ENCODE data around the gene SMIM17.

SMIM17 gene

GRCh38 chr19:56639217-56639616 lies 3.7 kb upstream of the SMIM17 start:
- no peak for DNase-seq (ENCODE audit: low spot score)
- in situ Hi-C loops (cut with MboI; ENCODE audit: low pct_unique_long_range_greater_than_20kb, low sequenced_read_pairs, unreplicated experiment) = no loop called here
- TF ChIP-seq CTCF (IDR thresholded peaks at IDR 0.05; ENCODE audit: extremely low read depth, insufficient read depth, missing control alignments) = no peak

GRCh38 chr19:56643460-56643955 lies 549 bp downstream of the SMIM17 start:
- no peak for DNase-seq (ENCODE audit: low spot score)
- TF ChIP-seq CTCF (IDR thresholded peaks at IDR 0.05; ENCODE audit: extremely low read depth, insufficient read depth, missing control alignments) = no peak
- in situ Hi-C loops (cut with MboI; ENCODE audit: low pct_unique_long_range_greater_than_20kb, low sequenced_read_pairs, unreplicated experiment) = no loop called here

GRCh38 chr19:56654151-56654550 lies 11.2 kb downstream of the SMIM17 start:
- no peak for DNase-seq (ENCODE audit: low spot score)
- no peak for TF ChIP-seq CTCF (IDR thresholded peaks at IDR 0.05; ENCODE audit: extremely low read depth, insufficient read depth, missing control alignments)
- in situ Hi-C loops (cut with MboI; ENCODE audit: low pct_unique_long_range_greater_than_20kb, low sequenced_read_pairs, unreplicated experiment) = no loop called here

GRCh38 chr19:56660381-56661107 lies 17.6 kb downstream of the SMIM17 start:
- in situ Hi-C loops (cut with MboI; ENCODE audit: low pct_unique_long_range_greater_than_20kb, low sequenced_read_pairs, unreplicated experiment) = no loop called here
- DNase-seq (ENCODE audit: low spot score) = no peak
- no peak for TF ChIP-seq CTCF (IDR thresholded peaks at IDR 0.05; ENCODE audit: extremely low read depth, insufficient read depth, missing control alignments)

- DNase-seq (ENCODE audit: low spot score) = no peak
- no peak for TF ChIP-seq CTCF (IDR thresholded peaks at IDR 0.05; ENCODE audit: extremely low read depth, insufficient read depth, missing control alignments)
- in situ Hi-C loops (cut with MboI; ENCODE audit: low pct_unique_long_range_greater_than_20kb, low sequenced_read_pairs, unreplicated experiment) = no loop called here
Observed at GRCh38 chr19:56661248-56661647, 18.3 kb downstream of the SMIM17 start.

DNA sequence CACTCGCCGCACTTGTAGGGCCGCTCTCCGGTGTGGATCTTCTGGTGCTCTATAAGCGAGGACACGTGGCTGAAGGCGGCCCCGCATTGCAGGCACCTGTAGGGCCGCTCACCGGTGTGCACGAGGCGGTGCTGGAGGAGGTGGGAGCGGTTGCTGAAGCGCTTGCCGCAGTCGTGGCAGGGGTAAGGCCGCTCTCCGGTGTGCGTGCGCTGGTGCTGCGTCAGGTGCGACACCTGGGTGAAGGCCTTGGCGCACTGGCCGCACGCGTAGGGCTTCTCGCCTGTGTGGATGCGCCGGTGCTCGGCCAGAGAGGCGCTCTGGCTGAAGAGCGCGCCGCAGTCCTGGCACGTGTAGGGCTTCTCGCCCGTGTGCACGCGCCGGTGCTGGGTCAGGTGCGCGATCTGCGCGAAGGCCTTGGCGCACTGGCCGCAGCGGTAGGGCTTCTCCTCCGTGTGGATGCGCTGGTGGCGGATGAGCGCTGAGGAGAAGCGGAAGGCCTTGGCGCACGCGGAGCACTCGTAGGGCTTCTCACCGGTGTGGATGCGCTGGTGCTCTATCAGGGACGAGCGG lies 21.1 kb downstream of the SMIM17 start:
- TF ChIP-seq CTCF (IDR thresholded peaks at IDR 0.05; ENCODE audit: extremely low read depth, insufficient read depth, missing control alignments) = no peak
- DNase-seq (ENCODE audit: low spot score) = no peak
- in situ Hi-C loops (cut with MboI; ENCODE audit: low pct_unique_long_range_greater_than_20kb, low sequenced_read_pairs, unreplicated experiment) = no loop called here

Data from GM13977 (cell line).